Osteocyte (in vitro differentiated cells): Measurements from ENCODE around the gene DENND5B. TPM values are rescaled to one million over a fixed set of nuclear protein-coding genes. Genes with fewer than 3 reads are reported as not detected.

Experiments used
- DNase-seq: peaks from one replicate; pipeline ENCODE4 v3.0.0; 2021; ENCODE audit warnings: mixed read lengths; ENCODE audit not compliant: unreplicated experiment; ENCODE audit errors: extremely low spot score
- H3K27ac Mint-ChIP-seq: one replicate; pipeline ENCODE4 v1.8.0; 2021; ENCODE audit warnings: mild to moderate bottlenecking, mixed read lengths; ENCODE audit not compliant: unreplicated experiment
- H3K27me3 Mint-ChIP-seq: one replicate; pipeline ENCODE4 v1.8.0; 2021; ENCODE audit warnings: mixed read lengths; ENCODE audit not compliant: unreplicated experiment
- H3K36me3 Mint-ChIP-seq: one replicate; pipeline ENCODE4 v1.8.0; 2021; ENCODE audit warnings: mixed read lengths; ENCODE audit not compliant: unreplicated experiment
- H3K4me1 Mint-ChIP-seq: one replicate; pipeline ENCODE4 v1.8.0; 2021; ENCODE audit warnings: mixed read lengths; ENCODE audit not compliant: unreplicated experiment
- H3K4me3 Mint-ChIP-seq: one replicate; pipeline ENCODE4 v1.8.0; 2021; ENCODE audit warnings: mild to moderate bottlenecking, moderate library complexity, mixed read lengths; ENCODE audit not compliant: unreplicated experiment
- H3K9me3 Mint-ChIP-seq: one replicate; pipeline ENCODE4 v1.8.0; 2021; ENCODE audit warnings: mixed read lengths; ENCODE audit not compliant: unreplicated experiment
- CTCF ChIP-seq: fragments of 200-600 bp; sonication (generic); IDR thresholded peaks from 2 replicates; pipeline ENCODE4 v1.5.0; 2021; ENCODE audit warnings: antibody characterized with exemption, mild to moderate bottlenecking, moderate library complexity
- total RNA-seq: library from RNA; stranded (reverse); gene quantifications from 2 replicates; pipeline ENCODE4 v1.2.1, GENCODE V29; 2021

The DENND5B gene
- total RNA-seq, 1 donor from 2014 or later, result 17.8 TPM

GRCh38 chr12:31471051-31471450 is 119.9 kb downstream of the DENND5B start:
- peaks cover 7% of the 10 kb centered on the region for H3K4me1 Mint-ChIP-seq
- no peak for DNase-seq
- no peaks in the 10 kb centered on the region for H3K27me3 Mint-ChIP-seq
- no peak overlapping the region for H3K4me3 Mint-ChIP-seq
- H3K9me3 Mint-ChIP-seq, result no peaks in the 10 kb centered on the region
- TF ChIP-seq CTCF, result no peak
- peaks cover 6% of the 10 kb centered on the region for H3K36me3 Mint-ChIP-seq
- H3K27ac Mint-ChIP-seq, result no peak overlapping the region

- no peak for TF ChIP-seq CTCF
- H3K27me3 Mint-ChIP-seq, result no peaks in the 10 kb centered on the region
- peaks cover 9% of the 10 kb centered on the region for H3K36me3 Mint-ChIP-seq
- no peak for DNase-seq
- H3K4me3 Mint-ChIP-seq, result no peak overlapping the region
- no peak overlapping the region for H3K27ac Mint-ChIP-seq
- H3K4me1 Mint-ChIP-seq, result peaks cover 9% of the 10 kb centered on the region
- H3K9me3 Mint-ChIP-seq, result peaks cover 5% of the 10 kb centered on the region
These were observed 120.5 kb downstream of the DENND5B start for GRCh38 chr12:31470459-31470858.

- Mint-ChIP-seq H3K4me1 (peaks cover 3% of the 10 kb centered on the region), H3K9me3 (peaks cover 5% of the 10 kb centered on the region), H3K27me3 (no peaks in the 10 kb centered on the region)
These were observed 124.2 kb downstream of the DENND5B start for GRCh38 chr12:31466768-31467167.

GRCh38 chr12:31465002-31465401 is 125.9 kb downstream of the DENND5B start:
- H3K27ac Mint-ChIP-seq, result no peak overlapping the region
- no peaks in the 10 kb centered on the region for H3K27me3 Mint-ChIP-seq
- peak; percentile 54 for DNase-seq
- peaks cover 1% of the 10 kb centered on the region for H3K4me1 Mint-ChIP-seq
- peaks cover 5% of the 10 kb centered on the region for H3K9me3 Mint-ChIP-seq
- H3K4me3 Mint-ChIP-seq, result no peak overlapping the region
- peaks cover 15% of the 10 kb centered on the region for H3K36me3 Mint-ChIP-seq
- no peak for TF ChIP-seq CTCF

More at GRCh38 chr12:31466768-31467167, 124.2 kb downstream of the DENND5B start:
- Mint-ChIP-seq H3K4me3 (no peak overlapping the region), H3K36me3 (peaks cover 10% of the 10 kb centered on the region), H3K27ac (no peak overlapping the region)
- DNase-seq, result no peak
- TF ChIP-seq CTCF, result no peak

- H3K36me3 Mint-ChIP-seq, result peaks cover 15% of the 10 kb centered on the region
- H3K4me3 Mint-ChIP-seq, result no peak overlapping the region
- H3K4me1 Mint-ChIP-seq, result no peaks in the 10 kb centered on the region
- H3K27ac Mint-ChIP-seq, result no peak overlapping the region
- no peaks in the 10 kb centered on the region for H3K27me3 Mint-ChIP-seq
- DNase-seq, result no peak
- H3K9me3 Mint-ChIP-seq, result no peaks in the 10 kb centered on the region
- TF ChIP-seq CTCF, result no peak
These were observed 130.9 kb downstream of the DENND5B start for GRCh38 chr12:31460024-31460423.
